Measurements from ENCODE around the gene GABRR1. TPM values are rescaled to one million over a fixed set of nuclear protein-coding genes. Genes with fewer than 3 reads are reported as not detected.

GABRR1 gene
- not detected in 2 replicates for total RNA-seq (2014; rRNA removed; shearing (Covaris generic))

GRCh38 chr6:89217299-89217910, at the start of gene GABRR1:
GABRR1 (minus strand) TSS chr6:89217358; CDS start chr6:89217322, 36 bp downstream.

GRCh38 chr6:89145956-89146717, 71.0 kb downstream of the GABRR1 start, which contains the start of gene PM20D2:
PM20D2 (plus strand) TSS chr6:89146055; CDS start chr6:89146145, 90 bp downstream.

Other genes with a start within 250 kb of the GABRR1 start
- gene PNRC1, start 136.6 kb downstream of the GABRR1 start, total RNA-seq (2014; rRNA removed; shearing (Covaris generic)) = 19.6 and 22.1 TPM in 2 replicates
- 0.04 and 0.05 TPM in 2 replicates for gene SRSF12, start 99.3 kb downstream of the GABRR1 start, total RNA-seq (2014; rRNA removed; shearing (Covaris generic))
- gene PM20D2, start 71.3 kb downstream of the GABRR1 start, total RNA-seq (2014; rRNA removed; shearing (Covaris generic)) = 11.7 and 11.9 TPM in 2 replicates
- gene GABRR2, start 97.9 kb upstream of the GABRR1 start, total RNA-seq (2014; rRNA removed; shearing (Covaris generic)) = 0.24 and 0.26 TPM in 2 replicates
- gene UBE2J1, start 135.4 kb upstream of the GABRR1 start, total RNA-seq (2014; rRNA removed; shearing (Covaris generic)) = 20.6 and 21.0 TPM in 2 replicates
- gene RRAGD, start 194.9 kb upstream of the GABRR1 start, total RNA-seq (2014; rRNA removed; shearing (Covaris generic)) = 4.0 and 4.5 TPM in 2 replicates
- 0.91 and 2.7 TPM in 2 replicates for gene ANKRD6, start 215.8 kb upstream of the GABRR1 start, total RNA-seq (2014; rRNA removed; shearing (Covaris generic))